HG03097 (cell line): ENCODE measurements around the gene TRAPPC13.
"Not testable (repeated sequence)": the region's sequence is repeated elsewhere in the genome, so short reads cannot be mapped to it uniquely, and the experiment has no call there.

ENCODE experiments used
- ATAC-seq: cut with Tn5 transposase; IDR thresholded peaks from one replicate; pipeline ENCODE4 v1.9.1; 2021; ENCODE audit not compliant: unreplicated experiment, low FRiP score

TRAPPC13 gene

GRCh38 chr5:65624571-65625555, at the start of gene TRAPPC13, which contains the start of gene SHLD3:
Gene TRAPPC13 (plus strand): TSS chr5:65625027. CDS start chr5:65625061, 34 bp downstream.
Gene SHLD3 (plus strand): TSS chr5:65625027. CDS start chr5:65629588, 4,561 bp downstream.
- ATAC-seq = peak; percentile 66

GRCh38 chr5:65577141-65577540, 47.7 kb upstream of the TRAPPC13 start:
- no peak for ATAC-seq

- no peak for ATAC-seq
Observed at GRCh38 chr5:65588694-65589093, 36.1 kb upstream of the TRAPPC13 start.

- not testable (repeated sequence) for ATAC-seq
Observed at GRCh38 chr5:65601761-65602160, 23.1 kb upstream of the TRAPPC13 start.

GRCh38 chr5:65611524-65611923, 13.3 kb upstream of the TRAPPC13 start:
- ATAC-seq = no peak

- no peak for ATAC-seq
Observed at GRCh38 chr5:65612298-65612907, 12.4 kb upstream of the TRAPPC13 start.

GRCh38 chr5:65620021-65620420, 4.8 kb upstream of the TRAPPC13 start:
- no peak for ATAC-seq

GRCh38 chr5:65621961-65622360, 2.9 kb upstream of the TRAPPC13 start:
- not testable (repeated sequence) for ATAC-seq

GRCh38 chr5:65623482-65623881, 1.3 kb upstream of the TRAPPC13 start:
- no peak for ATAC-seq

- peak; percentile 90 for ATAC-seq
Observed at GRCh38 chr5:65624025-65624570, 729 bp upstream of the TRAPPC13 start, which contains the start of gene TRIM23. Gene TRIM23 (minus strand): TSS chr5:65624333. CDS start chr5:65624274, 59 bp downstream.

- ATAC-seq = no peak
Observed at GRCh38 chr5:65625743-65626142, 916 bp downstream of the TRAPPC13 start.

GRCh38 chr5:65630981-65631380, 6.2 kb downstream of the TRAPPC13 start:
- no peak for ATAC-seq

- no peak for ATAC-seq
Observed at GRCh38 chr5:65640240-65640639, 15.4 kb downstream of the TRAPPC13 start.

- ATAC-seq = no peak
Observed at GRCh38 chr5:65646938-65647337, 22.1 kb downstream of the TRAPPC13 start.

- ATAC-seq = no peak
Observed at GRCh38 chr5:65647941-65648340, 23.1 kb downstream of the TRAPPC13 start.

GRCh38 chr5:65651144-65651543, 26.3 kb downstream of the TRAPPC13 start:
- no peak for ATAC-seq

GRCh38 chr5:65654713-65655112, 29.9 kb downstream of the TRAPPC13 start:
- ATAC-seq = no peak

- ATAC-seq = no peak
Observed at GRCh38 chr5:65663804-65664521, 39.1 kb downstream of the TRAPPC13 start.

GRCh38 chr5:65668696-65669095, 43.9 kb downstream of the TRAPPC13 start:
- ATAC-seq = no peak

GRCh38 chr5:65672796-65673195, 48.0 kb downstream of the TRAPPC13 start:
- ATAC-seq = no peak
